Nucleus accumbens (tissue), 56 donors: ENCODE measurements around the gene ZC3H18.

ENCODE experiments used
- DNase-seq, 56 donors: peaks; one replicate each; lab custom pipeline; 2025; lab: John Stamatoyannopoulos, UW

Gene ZC3H18

DNA sequence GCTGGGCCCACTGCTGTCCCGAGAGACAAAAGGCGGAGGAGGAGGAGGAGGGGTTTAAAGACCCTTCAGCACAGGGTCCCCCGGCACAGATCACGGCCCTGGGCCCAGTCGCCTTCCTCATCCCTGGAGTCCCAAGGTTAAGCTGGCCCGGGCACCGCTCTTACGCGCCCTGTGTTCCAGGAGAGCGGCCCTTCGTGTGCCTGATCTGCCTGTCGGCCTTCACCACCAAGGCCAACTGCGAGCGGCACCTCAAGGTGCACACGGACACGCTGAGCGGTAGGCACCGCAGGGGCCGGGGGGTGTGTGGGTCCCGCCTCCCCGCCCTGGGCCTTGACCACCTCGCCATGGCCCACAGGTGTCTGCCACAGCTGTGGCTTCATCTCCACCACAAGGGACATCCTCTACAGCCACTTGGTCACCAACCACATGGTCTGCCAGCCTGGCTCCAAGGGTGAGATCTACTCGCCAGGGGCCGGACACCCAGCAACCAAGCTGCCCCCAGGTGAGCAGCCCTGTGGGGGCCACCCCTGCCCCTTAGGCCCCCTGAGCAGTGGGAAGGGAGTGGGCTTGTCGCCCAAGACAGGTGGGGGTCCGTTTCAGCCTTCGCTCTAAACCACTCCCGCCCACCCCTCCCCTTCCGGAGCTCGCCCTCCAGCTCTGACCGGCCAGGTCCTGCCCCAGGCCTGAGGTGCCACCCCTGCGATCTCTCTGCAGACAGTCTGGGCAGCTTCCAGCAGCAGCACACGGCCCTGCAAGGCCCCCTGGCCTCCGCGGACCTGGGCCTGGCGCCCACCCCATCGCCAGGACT, 37.6 kb upstream of the ZC3H18 start:
- DNase-seq, result no peak

- DNase-seq, result peak in 46 of 56 donors; percentile 9 to 79 (median 48)
These were observed 36.8 kb upstream of the ZC3H18 start for GRCh38 chr16:88533381-88533917.

- peak in 49 of 56 donors; percentile 19 to 84 (median 66) for DNase-seq
These were observed 36.1 kb upstream of the ZC3H18 start for GRCh38 chr16:88533932-88534637.

GRCh38 chr16:88534638-88535190, 35.5 kb upstream of the ZC3H18 start:
- DNase-seq, result peak in 5 of 56 donors; percentile 15 to 39 (median 26)

DNA sequence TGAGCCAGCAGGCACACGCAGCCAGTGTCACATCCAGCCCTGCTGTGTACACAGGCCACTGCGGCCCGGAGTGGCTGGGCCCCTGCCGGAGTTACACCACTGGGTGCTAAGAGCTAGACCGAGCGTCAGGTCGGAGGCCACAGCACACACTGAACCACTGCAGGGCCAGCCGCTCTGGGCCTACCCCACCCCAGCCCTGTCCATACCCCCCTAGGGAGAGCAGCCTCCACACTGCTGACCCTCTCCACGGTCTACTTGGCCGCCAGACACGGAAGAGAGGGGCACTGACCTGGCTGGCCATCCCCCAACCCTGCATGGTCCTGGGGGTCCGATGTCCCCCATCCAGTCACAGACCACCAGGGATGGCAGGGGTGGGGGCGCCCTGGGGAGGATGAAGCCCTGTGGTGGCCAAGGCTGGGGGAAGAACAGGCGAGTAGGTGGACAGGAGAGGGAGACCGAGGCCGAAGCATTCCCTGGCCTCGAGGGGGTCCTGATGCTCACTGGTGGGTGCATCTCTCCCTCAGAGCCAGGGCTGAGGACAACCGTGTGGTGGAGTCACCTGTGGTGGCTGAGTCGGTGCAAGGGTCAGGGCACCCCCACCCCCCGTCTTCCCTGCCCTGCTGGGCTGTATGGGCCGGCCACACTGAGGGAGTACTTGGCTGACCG, 34.9 kb upstream of the ZC3H18 start:
- no peak for DNase-seq

GRCh38 chr16:88535857-88536222, 34.4 kb upstream of the ZC3H18 start:
- no peak for DNase-seq

GRCh38 chr16:88536510-88536909, 33.7 kb upstream of the ZC3H18 start:
- no peak for DNase-seq

GRCh38 chr16:88536971-88537751, 33.0 kb upstream of the ZC3H18 start:
- DNase-seq, result no peak

DNA sequence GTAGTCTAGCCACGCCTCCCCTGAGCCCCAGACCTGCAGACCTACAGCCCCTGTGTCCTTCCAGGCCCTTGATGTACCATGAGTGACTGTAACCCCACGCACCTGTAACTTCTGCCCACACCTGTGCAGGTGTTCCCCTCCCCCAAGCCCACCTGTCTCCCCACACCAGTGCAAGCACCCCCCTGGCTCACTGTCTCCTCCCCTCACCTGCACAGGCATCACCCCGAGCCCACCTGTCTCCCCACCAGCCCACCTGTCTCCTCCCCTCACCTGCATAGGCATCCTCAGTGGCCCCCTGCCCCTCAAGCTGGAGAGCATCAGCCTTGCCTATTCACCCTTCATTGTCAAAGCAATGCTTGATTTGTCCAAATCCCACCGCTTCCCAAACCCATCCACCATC, 32.3 kb upstream of the ZC3H18 start:
- DNase-seq, result no peak

DNA sequence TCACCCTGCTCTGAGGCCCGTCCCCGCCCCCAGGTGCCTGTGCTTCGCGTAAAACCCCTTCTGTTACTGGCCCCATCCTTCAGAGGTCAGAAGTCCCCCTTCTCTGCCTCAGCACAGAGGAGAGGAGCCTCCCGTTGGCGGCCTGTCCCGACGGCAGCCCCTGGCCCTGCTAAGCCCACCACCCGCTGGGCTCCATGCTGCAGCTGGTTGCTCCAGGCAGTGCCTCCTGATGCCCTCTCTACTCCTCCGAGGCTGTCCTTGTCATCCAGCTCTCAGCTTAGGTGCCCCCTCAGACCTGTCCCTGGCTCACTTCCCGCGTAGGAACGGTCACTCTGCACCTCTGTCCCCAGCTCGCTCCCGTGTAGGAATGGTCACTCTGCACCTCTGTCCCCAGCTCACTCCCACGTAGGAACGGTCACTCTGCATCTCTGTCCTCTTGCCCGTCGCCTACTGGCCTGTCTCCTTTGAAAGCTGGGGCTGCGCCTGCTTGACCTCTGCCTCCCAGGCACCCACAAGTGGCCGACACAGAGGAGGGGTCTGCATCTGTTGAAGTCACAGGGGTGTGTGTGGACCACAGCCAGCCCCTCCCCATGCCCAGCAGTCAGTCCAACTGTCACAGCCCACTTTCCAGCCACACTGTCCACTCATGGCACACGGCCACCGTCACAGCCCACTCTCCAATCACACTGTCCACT, 31.7 kb upstream of the ZC3H18 start:
- DNase-seq, result no peak

GRCh38 chr16:88539261-88539651, 30.9 kb upstream of the ZC3H18 start:
- no peak for DNase-seq

DNA sequence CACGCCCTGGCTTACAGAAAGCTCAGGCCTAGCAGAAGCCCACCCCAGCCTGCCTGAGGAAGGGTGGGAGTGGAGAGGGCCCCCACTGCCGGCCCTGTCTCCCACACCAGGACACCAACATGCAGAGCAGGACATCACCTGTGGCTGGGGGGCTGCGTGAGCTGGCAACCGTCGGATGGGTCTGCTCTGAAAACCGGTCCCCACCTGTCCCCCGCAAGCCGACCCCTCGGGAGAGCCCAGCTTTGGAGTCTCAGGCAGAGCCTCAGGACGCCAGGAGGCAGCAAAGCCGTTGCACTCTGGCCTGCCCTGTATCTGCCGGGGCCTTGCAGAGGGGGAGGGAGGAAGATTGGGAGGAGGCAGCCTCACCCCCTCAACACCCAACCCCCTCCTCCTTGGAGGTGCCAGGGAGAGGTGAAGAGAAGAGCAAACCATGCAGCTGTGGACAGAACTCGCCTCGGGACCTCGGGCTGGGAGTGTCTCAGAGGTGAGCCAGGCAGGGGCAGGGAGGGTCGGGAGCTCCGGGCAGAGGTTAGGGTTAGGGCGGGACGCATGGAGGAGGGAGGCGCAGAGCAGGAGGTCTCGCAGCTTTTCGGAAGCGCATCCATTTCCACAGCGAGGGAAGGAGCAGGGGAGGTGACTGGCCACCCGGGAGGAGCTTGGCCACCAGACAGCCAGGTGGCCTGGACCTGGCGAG, 30.4 kb upstream of the ZC3H18 start:
- DNase-seq, result no peak

- no peak for DNase-seq
These were observed 29.7 kb upstream of the ZC3H18 start for GRCh38 chr16:88540346-88540977.

- DNase-seq, result no peak
These were observed 28.2 kb upstream of the ZC3H18 start for GRCh38 chr16:88541831-88542616.

- no peak for DNase-seq
These were observed 26.9 kb upstream of the ZC3H18 start for GRCh38 chr16:88543230-88543813.

GRCh38 chr16:88545781-88546180, 24.4 kb upstream of the ZC3H18 start:
- DNase-seq, result no peak
